SK-N-MC (cell line): ENCODE results near the gene XPO1.

Experiments used
- EZH2 ChIP-seq: fragments of 200-600 bp; sonication (generic); IDR thresholded peaks from one replicate; pipeline ENCODE4 v1.6.1; 2017; ENCODE audit warnings: antibody characterized with exemption
- POLR2AphosphoS5 ChIP-seq: IDR thresholded peaks from 2 replicates; pipeline ENCODE4 v1.6.1; 2012; ENCODE audit warnings: mild to moderate bottlenecking, low read depth, low read length, borderline replicate concordance

- TF ChIP-seq POLR2AphosphoS5 (no peak), EZH2 (no peak)
These were observed 76.8 kb downstream of the XPO1 start for GRCh38 chr2:61461404-61461803.
